SW480 (cell line): Measurements from ENCODE around the gene PDGFD.

ENCODE experiments used
- DNase-seq: peaks from one replicate; pipeline ENCODE4 v3.0.0-alpha.2; 2016; ENCODE audit warnings: low spot score

PDGFD gene

GRCh38 chr11:104000798-104001197 is 163.1 kb downstream of the PDGFD start:
- no peak for DNase-seq

DNA sequence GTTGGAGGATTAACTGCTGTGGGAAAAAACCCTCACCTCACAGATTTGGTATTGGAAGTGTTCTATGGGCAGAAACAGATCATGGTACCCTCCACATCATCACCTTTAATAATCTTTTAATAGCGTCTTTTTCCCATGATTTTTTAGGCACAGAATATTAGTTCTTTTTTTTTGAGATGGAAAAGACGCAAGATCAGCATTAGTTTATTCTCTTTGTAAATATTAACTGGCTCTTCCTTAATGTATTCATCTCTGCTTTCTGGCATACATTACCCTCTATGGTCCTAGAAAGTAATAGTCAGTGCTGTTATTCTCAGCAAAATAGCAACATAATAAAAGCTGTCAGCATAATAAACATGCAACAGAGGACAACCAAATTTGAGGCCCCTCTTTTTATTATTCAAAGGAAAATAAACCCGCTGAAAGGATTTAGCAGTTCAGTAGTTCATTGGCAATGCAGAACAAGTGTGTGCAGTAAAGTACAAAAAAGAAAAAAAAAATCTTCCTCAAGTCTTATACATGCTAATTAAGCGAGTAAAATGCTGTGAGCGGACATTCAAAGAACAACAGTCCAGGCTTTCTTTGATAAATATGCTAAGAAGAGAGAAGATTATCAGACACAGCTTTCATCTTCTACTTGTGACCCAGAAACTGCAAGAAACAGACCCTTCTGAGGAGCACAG is 165.0 kb downstream of the PDGFD start:
- no peak for DNase-seq

GRCh38 chr11:103997082-103997481 is 166.9 kb downstream of the PDGFD start:
- no peak for DNase-seq

GRCh38 chr11:103995896-103996295 is 168.1 kb downstream of the PDGFD start:
- DNase-seq, result no peak

DNA sequence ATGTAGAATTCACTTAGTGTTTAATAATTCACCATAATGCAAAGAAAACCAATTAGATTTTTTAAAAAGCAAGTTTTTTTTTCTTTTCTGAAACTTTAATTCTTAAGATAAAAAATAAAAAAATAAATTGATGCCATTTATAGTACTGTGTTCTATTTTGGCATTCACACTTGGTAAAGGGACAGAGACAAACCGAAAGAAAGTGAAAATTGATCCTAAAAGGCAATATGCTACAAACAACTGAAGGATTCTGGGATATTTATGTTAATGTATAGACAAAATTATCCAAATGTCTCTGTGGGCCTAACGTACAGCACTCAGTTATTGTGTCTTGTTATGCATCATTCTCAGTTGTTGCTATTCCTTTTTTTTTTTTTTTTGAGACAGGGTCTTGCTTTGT is 169.4 kb downstream of the PDGFD start:
- DNase-seq, result no peak

DNA sequence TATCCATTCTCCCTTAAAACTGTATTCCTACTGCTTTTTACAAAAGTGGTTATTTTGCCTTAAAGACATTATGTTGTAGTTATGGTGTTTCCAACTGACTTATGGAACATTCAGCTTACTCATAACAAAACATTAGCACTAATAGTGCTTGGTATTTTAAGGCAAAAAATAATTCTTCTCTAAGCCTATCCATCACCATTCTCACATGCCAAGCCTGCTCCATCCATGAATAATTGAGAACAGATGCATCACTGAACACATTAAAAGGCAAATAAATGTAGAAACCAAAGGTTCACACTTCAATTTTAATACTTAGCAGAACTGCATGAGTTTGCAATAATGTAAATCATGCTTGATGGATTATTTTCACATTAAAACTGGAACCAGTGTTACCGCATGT is 169.9 kb downstream of the PDGFD start:
- no peak for DNase-seq

GRCh38 chr11:103993507-103993906 is 170.4 kb downstream of the PDGFD start:
- no peak for DNase-seq

- DNase-seq, result no peak
Measured at GRCh38 chr11:103988595-103988969, 175.4 kb downstream of the PDGFD start.

GRCh38 chr11:103987629-103988594 is 176.0 kb downstream of the PDGFD start:
- no peak for DNase-seq

DNA sequence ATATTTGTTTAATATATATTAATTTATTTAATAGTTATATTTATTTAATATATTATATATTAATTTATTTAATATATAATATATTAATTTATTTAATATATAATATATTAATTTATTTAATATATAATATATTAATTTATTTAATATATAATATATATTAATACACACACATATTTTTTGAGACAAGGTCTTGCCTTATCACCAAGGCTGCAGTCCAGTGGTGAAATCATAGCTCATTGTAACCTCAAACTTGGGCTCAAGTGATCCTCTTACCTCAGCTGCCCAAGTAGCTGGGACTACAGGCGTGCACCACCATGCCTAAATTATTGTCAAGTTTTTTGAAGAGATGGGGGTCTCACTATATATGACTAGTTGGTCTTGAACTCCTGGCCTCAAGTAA is 178.9 kb downstream of the PDGFD start:
- DNase-seq, result no peak

- DNase-seq, result no peak
Measured at GRCh38 chr11:103980108-103980507, 183.8 kb downstream of the PDGFD start.

GRCh38 chr11:103978616-103979595 is 185.0 kb downstream of the PDGFD start:
- DNase-seq, result no peak

- no peak for DNase-seq
Measured at GRCh38 chr11:103972013-103972412, 191.9 kb downstream of the PDGFD start.

DNA sequence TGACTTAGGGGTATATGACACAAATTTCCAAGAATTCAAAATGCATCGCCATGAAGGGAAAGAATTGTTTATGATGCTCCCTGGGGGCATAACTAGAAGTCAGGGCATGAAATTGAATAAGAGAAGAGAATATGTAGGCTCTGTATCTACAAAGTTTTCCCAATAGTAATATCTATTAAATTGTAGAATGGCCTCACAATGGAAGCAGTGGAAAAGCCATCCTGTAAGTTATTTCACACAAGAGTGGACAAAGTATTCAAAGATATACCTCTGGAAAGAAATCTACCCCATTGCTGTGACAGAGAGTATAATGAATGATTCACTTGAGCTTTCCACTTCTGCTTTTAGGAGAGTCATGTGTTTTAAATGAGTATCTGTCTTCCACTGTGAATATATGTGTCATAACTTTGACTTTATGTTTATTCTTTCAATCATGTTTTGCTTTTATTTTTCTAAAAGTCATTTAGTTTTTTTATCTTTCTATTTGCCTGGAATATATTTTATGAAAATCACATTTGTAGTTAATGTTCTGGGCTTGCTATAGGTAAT is 193.2 kb downstream of the PDGFD start:
- DNase-seq, result no peak

DNA sequence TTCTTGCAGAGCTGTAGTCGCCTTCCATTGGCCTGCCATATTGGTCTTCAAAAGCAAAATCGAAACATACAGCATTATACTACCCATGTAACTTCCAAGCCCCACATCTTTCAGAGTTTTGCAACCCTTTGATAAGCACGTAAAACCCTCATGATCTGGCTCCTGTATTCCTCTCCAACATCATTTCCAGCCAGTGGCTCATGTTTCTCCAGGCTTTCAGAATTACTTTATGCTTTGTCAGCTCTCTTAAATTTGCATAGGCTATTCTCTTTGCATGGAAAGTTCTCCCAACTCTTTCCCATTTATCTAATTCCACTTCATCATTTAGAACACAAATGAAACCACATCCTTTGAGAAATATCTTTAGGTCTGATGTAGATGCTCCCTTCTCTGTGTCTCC is 195.3 kb downstream of the PDGFD start:
- DNase-seq, result no peak

GRCh38 chr11:103967985-103968384 is 196.0 kb downstream of the PDGFD start:
- no peak for DNase-seq

GRCh38 chr11:103964390-103964789 is 199.6 kb downstream of the PDGFD start:
- DNase-seq, result no peak

DNA sequence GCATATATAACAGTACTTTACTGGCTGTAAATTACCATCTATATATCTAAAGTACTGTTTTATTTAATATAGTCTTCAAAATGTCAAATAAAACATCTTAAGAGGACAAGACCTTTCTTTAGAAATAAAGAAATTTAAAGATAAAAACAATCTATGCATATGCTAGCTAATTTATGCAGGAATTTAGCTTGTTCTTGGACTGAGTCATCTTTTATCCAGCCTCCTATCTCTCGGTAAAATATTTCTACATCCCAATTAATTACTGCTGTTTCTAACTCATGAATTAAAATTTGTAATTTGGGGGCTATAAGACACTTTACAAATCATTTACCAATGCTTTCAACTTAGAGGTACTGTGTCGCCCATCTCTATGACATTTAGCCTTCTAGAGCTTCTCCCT is 200.3 kb downstream of the PDGFD start:
- no peak for DNase-seq

DNA sequence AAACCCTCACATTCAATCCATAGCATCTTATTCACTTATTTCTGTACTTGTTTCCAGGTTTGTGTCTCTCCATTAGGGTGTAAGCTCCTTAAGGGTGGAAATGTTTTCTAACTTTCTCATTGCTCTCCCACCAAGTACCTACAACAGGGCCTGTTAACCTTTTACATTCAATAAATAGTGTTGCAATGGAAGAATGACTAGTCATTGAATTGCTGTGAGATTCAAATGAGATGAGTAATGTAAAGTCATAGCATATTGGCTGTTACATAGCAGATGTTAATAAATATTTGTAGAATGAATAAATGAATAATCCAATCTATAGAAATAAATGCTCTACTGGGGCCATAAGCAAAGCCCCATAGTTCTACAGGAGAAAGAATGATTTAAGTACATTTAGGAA is 202.9 kb downstream of the PDGFD start:
- DNase-seq, result no peak

DNA sequence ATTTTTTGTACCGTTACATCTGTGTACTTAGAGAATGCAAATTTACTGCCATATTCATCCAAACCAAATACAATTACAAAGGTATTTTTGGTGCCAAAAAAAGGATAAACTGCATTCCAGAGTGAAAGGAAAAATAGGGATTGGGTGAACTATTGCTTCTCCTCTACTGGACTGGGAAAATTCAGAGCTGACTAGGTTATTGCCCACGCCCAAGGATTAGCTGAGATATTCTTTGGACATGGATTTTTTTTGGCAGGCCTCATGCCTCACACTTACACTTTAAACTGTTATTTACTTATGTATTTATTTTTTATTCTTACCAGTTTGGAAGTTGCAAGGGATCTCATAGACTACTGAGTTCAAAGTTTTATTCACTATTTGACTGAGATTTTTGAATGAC is 203.8 kb downstream of the PDGFD start:
- no peak for DNase-seq

GRCh38 chr11:103959279-103959942 is 204.5 kb downstream of the PDGFD start:
- DNase-seq, result no peak
